Keratinocyte (primary cell): ENCODE results near the gene SLC26A3. TPM values are rescaled to one million over a fixed set of nuclear protein-coding genes. Genes with fewer than 3 reads are reported as not detected.

Experiments used
- DNase-seq: peaks from one replicate; pipeline ENCODE4 v3.0.0-alpha.2; 2011; ENCODE audit warnings: low read depth, missing footprints, low spot score
- FAIRE-seq: peaks from 2 replicates; lab custom pipeline; 2011; peaks lifted over from hg19 to GRCh38; lab: Jason Lieb, UNC
- H2AFZ ChIP-seq: 2 replicates; pipeline ENCODE4 v1.6.0; 2012; ENCODE audit warnings: low read length, control low read depth, inconsistent platforms; ENCODE audit not compliant: control insufficient read depth
- H3K27ac ChIP-seq: 2 replicates; pipeline ENCODE4 v1.5.1; 2011; ENCODE audit warnings: low read length; ENCODE audit not compliant: control insufficient read depth, insufficient read depth
- H3K27me3 ChIP-seq: 3 replicates; pipeline ENCODE4 v1.6.0; 2011; ENCODE audit warnings: low read length; ENCODE audit not compliant: control insufficient read depth, insufficient read depth; ENCODE audit errors: extremely low read depth
- H3K36me3 ChIP-seq, 2 experiments: 2 replicates in 1 of 2; 3 replicates in 1 of 2; pipeline ENCODE4 v1.5.1; 2011; ENCODE audit warnings: low read length in 2 of 2, mild to moderate bottlenecking in 1 of 2; ENCODE audit not compliant: control insufficient read depth in 2 of 2, insufficient read depth in 2 of 2; ENCODE audit errors: extremely low read depth in 1 of 2
- H3K4me1 ChIP-seq: 3 replicates; pipeline ENCODE4 v1.5.1; 2011; ENCODE audit warnings: low read length; ENCODE audit not compliant: control insufficient read depth, insufficient read depth; ENCODE audit errors: extremely low read depth
- H3K4me2 ChIP-seq: 3 replicates; pipeline ENCODE4 v1.6.0; 2011; ENCODE audit warnings: low read depth, low read length; ENCODE audit not compliant: control insufficient read depth, insufficient read depth; ENCODE audit errors: extremely low read depth
- H3K4me3 ChIP-seq, 3 experiments: fragments of 200-600 bp in 1 of 3; sonication (generic) in 1 of 3; 2 replicates in 2 of 3; 3 replicates in 1 of 3; pipeline ENCODE4 v1.5.1; 2011 to 2016; ENCODE audit warnings: low read length in 3 of 3, mild to moderate bottlenecking in 3 of 3, control low read depth in 2 of 3, inconsistent platforms in 1 of 3, low read depth in 1 of 3, mixed read lengths in 1 of 3, mixed run types in 1 of 3, moderate library complexity in 1 of 3; ENCODE audit not compliant: control insufficient read depth in 2 of 3, insufficient read depth in 2 of 3; ENCODE audit errors: extremely low read depth in 1 of 3
- H3K79me2 ChIP-seq: 2 replicates; pipeline ENCODE4 v1.6.0; 2012; ENCODE audit warnings: low read length; ENCODE audit not compliant: control insufficient read depth, insufficient read depth
- H3K9ac ChIP-seq: 3 replicates; pipeline ENCODE4 v1.6.0; 2011; ENCODE audit warnings: low read length; ENCODE audit not compliant: control insufficient read depth, insufficient read depth; ENCODE audit errors: extremely low read depth
- H3K9me1 ChIP-seq: 3 replicates; pipeline ENCODE4 v1.6.0; 2011; ENCODE audit warnings: low read length; ENCODE audit not compliant: control insufficient read depth, insufficient read depth; ENCODE audit errors: extremely low read depth
- H3K9me3 ChIP-seq: 2 replicates; pipeline ENCODE4 v1.5.1; 2012; ENCODE audit warnings: low read depth, low read length; ENCODE audit not compliant: control insufficient read depth
- H4K20me1 ChIP-seq: 3 replicates; pipeline ENCODE4 v1.6.0; 2011; ENCODE audit warnings: low read length; ENCODE audit not compliant: control insufficient read depth, insufficient read depth; ENCODE audit errors: extremely low read depth
- EZH2 ChIP-seq: IDR thresholded peaks from one replicate; pipeline ENCODE4 v1.6.1; 2012; ENCODE audit warnings: inconsistent platforms, mild to moderate bottlenecking, low read length, moderate library complexity
- dilution Hi-C: fragments of 300-500 bp; cut with MboI; formaldehyde crosslinking; loops from one replicate; pipeline ENCODE4 v1.7.0; 2020; ENCODE audit warnings: low sequenced_read_pairs; ENCODE audit not compliant: extremely low pct_ligation_motif_present
- polyA plus RNA-seq, 5 experiments: library from polyadenylated mRNA; depleted of rRNA in 3 of 5; stranded (reverse) in 3 of 5; stranded (forward) in 1 of 5; unstranded in 1 of 5; fragments of >200 nt; gene quantifications; 1 replicate in 1 of 5; 2 replicates in 3 of 5; 3 replicates in 1 of 5; pipeline versions ENCODE4 v1.2.1 to v1.2.3, GENCODE V29; 2011 to 2012; ENCODE audit warnings: missing spikeins in 2 of 5, low read depth in 1 of 5, low replicate concordance in 1 of 5
- TF ChIP-seq, protein P1 (sequence below), 3 experiments: IDR thresholded peaks in 1 of 3; conservative IDR thresholded peaks in 1 of 3; optimal IDR thresholded peaks in 1 of 3; 2 replicates in 2 of 3; 3 replicates in 1 of 3; pipeline versions ENCODE3 to v1.5.1; 2011; ENCODE audit warnings: low read length in 3 of 3, mild to moderate bottlenecking in 3 of 3, moderate library complexity in 2 of 3, control low read depth in 1 of 3, inconsistent platforms in 1 of 3; ENCODE audit not compliant: insufficient read depth in 2 of 3; ENCODE audit errors: extremely low read depth in 1 of 3

Gene SLC26A3
- polyA plus RNA-seq, 1 donor (not counting 4 experiments of a cell fraction or from before 2014, with no cell fraction given): not detected

GRCh38 chr7:107788662-107789061, 14.4 kb downstream of the SLC26A3 start:
- FAIRE-seq (no peak), DNase-seq (no peak)
- H3K4me1 ChIP-seq: no peaks in the 10 kb centered on the region
- no peaks in the 10 kb centered on the region for H3K9me1 ChIP-seq
- no peak for TF ChIP-seq EZH2
- TF ChIP-seq, protein P1, sequence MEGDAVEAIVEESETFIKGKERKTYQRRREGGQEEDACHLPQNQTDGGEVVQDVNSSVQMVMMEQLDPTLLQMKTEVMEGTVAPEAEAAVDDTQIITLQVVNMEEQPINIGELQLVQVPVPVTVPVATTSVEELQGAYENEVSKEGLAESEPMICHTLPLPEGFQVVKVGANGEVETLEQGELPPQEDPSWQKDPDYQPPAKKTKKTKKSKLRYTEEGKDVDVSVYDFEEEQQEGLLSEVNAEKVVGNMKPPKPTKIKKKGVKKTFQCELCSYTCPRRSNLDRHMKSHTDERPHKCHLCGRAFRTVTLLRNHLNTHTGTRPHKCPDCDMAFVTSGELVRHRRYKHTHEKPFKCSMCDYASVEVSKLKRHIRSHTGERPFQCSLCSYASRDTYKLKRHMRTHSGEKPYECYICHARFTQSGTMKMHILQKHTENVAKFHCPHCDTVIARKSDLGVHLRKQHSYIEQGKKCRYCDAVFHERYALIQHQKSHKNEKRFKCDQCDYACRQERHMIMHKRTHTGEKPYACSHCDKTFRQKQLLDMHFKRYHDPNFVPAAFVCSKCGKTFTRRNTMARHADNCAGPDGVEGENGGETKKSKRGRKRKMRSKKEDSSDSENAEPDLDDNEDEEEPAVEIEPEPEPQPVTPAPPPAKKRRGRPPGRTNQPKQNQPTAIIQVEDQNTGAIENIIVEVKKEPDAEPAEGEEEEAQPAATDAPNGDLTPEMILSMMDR (optimal IDR thresholded peaks at IDR 0.05 in 1 of 3, IDR thresholded peaks at IDR 0.05 in 1 of 3, conservative IDR thresholded peaks at IDR 0.05 in 1 of 3; ENCODE audit: extremely low read depth in 1 of 3, insufficient read depth in 2 of 3, low read length in 3 of 3): no peak
- H3K36me3 ChIP-seq: no peaks in the 10 kb centered on the region
- H3K27me3 ChIP-seq: peaks cover 6% of the 10 kb centered on the region
- H3K79me2 ChIP-seq: no peaks in the 10 kb centered on the region
- no peak overlapping the region for H3K4me3 ChIP-seq
- dilution Hi-C loops: no loop called here
- no peak overlapping the region for H3K9ac ChIP-seq
- no peaks in the 10 kb centered on the region for H3K9me3 ChIP-seq
- no peak overlapping the region for H2AFZ ChIP-seq
- no peak overlapping the region for H3K27ac ChIP-seq
- no peak overlapping the region for H3K4me2 ChIP-seq
- no peaks in the 10 kb centered on the region for H4K20me1 ChIP-seq

DNA sequence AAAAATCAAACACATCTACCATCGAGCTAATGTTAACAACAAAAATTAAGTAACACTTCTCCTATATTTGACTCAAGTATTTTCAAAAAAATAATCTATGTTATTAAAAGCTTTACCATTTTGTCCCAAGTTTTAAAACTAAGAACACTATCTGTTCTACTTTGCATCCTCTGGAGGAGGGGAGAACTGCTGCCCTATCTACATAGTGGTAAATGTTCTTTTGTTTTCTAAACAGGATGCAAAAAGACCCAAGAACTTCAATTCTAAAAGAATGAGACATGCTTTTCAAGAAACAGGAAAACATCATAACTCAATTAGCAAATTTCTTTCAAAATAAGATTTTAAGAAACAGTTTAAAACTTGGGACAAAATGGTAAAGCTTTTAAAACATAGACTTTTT, 14.8 kb downstream of the SLC26A3 start:
- H3K27me3 ChIP-seq: peaks cover 6% of the 10 kb centered on the region
- H3K36me3 ChIP-seq: no peaks in the 10 kb centered on the region
- DNase-seq: no peak
- no peaks in the 10 kb centered on the region for H4K20me1 ChIP-seq
- no peak overlapping the region for H2AFZ ChIP-seq
- no peak overlapping the region for H3K4me2 ChIP-seq
- TF ChIP-seq EZH2: no peak
- TF ChIP-seq, protein P1 (optimal IDR thresholded peaks at IDR 0.05 in 1 of 3, IDR thresholded peaks at IDR 0.05 in 1 of 3, conservative IDR thresholded peaks at IDR 0.05 in 1 of 3; ENCODE audit: extremely low read depth in 1 of 3, insufficient read depth in 2 of 3, low read length in 3 of 3): no peak
- H3K9ac ChIP-seq: no peak overlapping the region
- H3K79me2 ChIP-seq: no peaks in the 10 kb centered on the region
- H3K9me1 ChIP-seq: no peaks in the 10 kb centered on the region
- no peak for FAIRE-seq
- H3K4me1 ChIP-seq: no peaks in the 10 kb centered on the region
- H3K27ac ChIP-seq: no peak overlapping the region
- H3K9me3 ChIP-seq: no peaks in the 10 kb centered on the region
- H3K4me3 ChIP-seq: no peak overlapping the region
- dilution Hi-C loops: no loop called here
